Calu3 (cell line): Measurements from ENCODE around the gene PDGFA. TPM values are rescaled to one million over a fixed set of nuclear protein-coding genes. Genes with fewer than 3 reads are reported as not detected.

Experiments used
- BruUV-seq: library from RNA; stranded (reverse); fragments of 400-500 nt; replicated peaks from 2 replicates; lab custom pipeline; 2021; lab: Mats Ljungman, UMichigan
- CTCF ChIA-PET: fragments of 300-600 bp; sonication (Branson Sonifier 250); formaldehyde crosslinking; loops from one replicate; lab custom pipeline; 2022; ENCODE audit warnings: antibody characterized with exemption; lab: Charles Lee
- DNase-seq: peaks from one replicate; pipeline ENCODE4 v3.0.0; 2022
- H3K27ac Mint-ChIP-seq: one replicate; pipeline ENCODE4 v1.8.0; 2022; ENCODE audit warnings: mixed read lengths; ENCODE audit not compliant: unreplicated experiment
- H3K27me3 Mint-ChIP-seq: one replicate; pipeline ENCODE4 v1.8.0; 2022; ENCODE audit warnings: mixed read lengths; ENCODE audit not compliant: unreplicated experiment
- H3K36me3 Mint-ChIP-seq: one replicate; pipeline ENCODE4 v1.8.0; 2022; ENCODE audit warnings: mild to moderate bottlenecking, moderate library complexity, mixed read lengths; ENCODE audit not compliant: insufficient read depth, unreplicated experiment
- H3K4me1 Mint-ChIP-seq: one replicate; pipeline ENCODE4 v1.8.0; 2022; ENCODE audit warnings: mild to moderate bottlenecking, low read depth, mixed read lengths; ENCODE audit not compliant: unreplicated experiment
- H3K4me3 Mint-ChIP-seq: one replicate; pipeline ENCODE4 v1.8.0; 2022; ENCODE audit warnings: mild to moderate bottlenecking, low read depth, moderate library complexity, mixed read lengths; ENCODE audit not compliant: unreplicated experiment
- H3K9me3 Mint-ChIP-seq: one replicate; pipeline ENCODE4 v1.8.0; 2022; ENCODE audit warnings: low read depth, mixed read lengths; ENCODE audit not compliant: unreplicated experiment
- CTCF ChIP-seq: fragments of 200-600 bp; IDR thresholded peaks from one replicate; pipeline ENCODE4 v1.8.0; 2022; ENCODE audit warnings: antibody characterized with exemption; ENCODE audit not compliant: unreplicated experiment
- intact Hi-C: fragments of 100-400 bp; cut with micrococcal nuclease; formaldehyde crosslinking; loops from one replicate; pipeline ENCODE4 v1.10.0; 2022; ENCODE audit not compliant: unreplicated experiment
- total RNA-seq: library from RNA; stranded (reverse); gene quantifications from 2 replicates; pipeline ENCODE4 v1.2.3, GENCODE V29; 2022

Gene PDGFA
- total RNA-seq, 1 experiment from 2014 or later: 4.5 TPM

- intact Hi-C loops: no loop called here
- Mint-ChIP-seq H3K9me3 (no peaks in the 10 kb centered on the region), H3K36me3 (no peaks in the 10 kb centered on the region), H3K4me3 (no peak overlapping the region), H3K4me1 (no peaks in the 10 kb centered on the region), H3K27ac (no peak overlapping the region), H3K27me3 (no peaks in the 10 kb centered on the region)
- CTCF ChIA-PET: no interaction called here
- DNase-seq: no peak
- BruUV-seq: no TSS peak
- no peak for TF ChIP-seq CTCF
Measured at GRCh38 chr7:495326-495725, 24.3 kb downstream of the PDGFA start.

- no TSS peak for BruUV-seq
- intact Hi-C loops: no loop called here
- Mint-ChIP-seq H3K9me3 (no peaks in the 10 kb centered on the region), H3K4me1 (no peaks in the 10 kb centered on the region), H3K27ac (no peak overlapping the region), H3K36me3 (no peaks in the 10 kb centered on the region), H3K4me3 (no peak overlapping the region), H3K27me3 (peaks cover 2% of the 10 kb centered on the region)
- CTCF ChIA-PET: no interaction called here
- TF ChIP-seq CTCF: no peak
- no peak for DNase-seq
Measured at GRCh38 chr7:494906-495305, 24.7 kb downstream of the PDGFA start.

- H3K27me3 Mint-ChIP-seq: peaks cover 9% of the 10 kb centered on the region
- no peaks in the 10 kb centered on the region for H3K36me3 Mint-ChIP-seq
- H3K4me3 Mint-ChIP-seq: no peak overlapping the region
- CTCF ChIA-PET: no interaction called here
- intact Hi-C loops: no loop called here
- no peak overlapping the region for H3K27ac Mint-ChIP-seq
- no TSS peak for BruUV-seq
- no peaks in the 10 kb centered on the region for H3K4me1 Mint-ChIP-seq
- no peak for TF ChIP-seq CTCF
- DNase-seq: no peak
- no peaks in the 10 kb centered on the region for H3K9me3 Mint-ChIP-seq
Measured at GRCh38 chr7:494259-494687, 25.4 kb downstream of the PDGFA start.

GRCh38 chr7:493661-494251, 25.9 kb downstream of the PDGFA start:
- no peak for DNase-seq
- H3K27me3 Mint-ChIP-seq: peaks cover 14% of the 10 kb centered on the region
- H3K9me3 Mint-ChIP-seq: no peaks in the 10 kb centered on the region
- H3K36me3 Mint-ChIP-seq: no peaks in the 10 kb centered on the region
- H3K4me1 Mint-ChIP-seq: no peaks in the 10 kb centered on the region
- intact Hi-C loops: no loop called here
- H3K4me3 Mint-ChIP-seq: no peak overlapping the region
- no peak overlapping the region for H3K27ac Mint-ChIP-seq
- no peak for TF ChIP-seq CTCF
- CTCF ChIA-PET: no interaction called here
- BruUV-seq: no TSS peak
